Heart right ventricle (tissue), 16 donors: ENCODE results near the gene TSC1. TPM values are rescaled to one million over a fixed set of nuclear protein-coding genes. Genes with fewer than 3 reads are reported as not detected.

Experiments used
- ATAC-seq, 8 donors: fragments of 200-7000 bp; cut with Tn5 transposase; one replicate each; pipeline ENCODE4 v1.9.1; 2020; ENCODE audit warnings: mild to moderate bottlenecking in 8 of 8, moderate library complexity in 8 of 8, moderate number of reproducible peaks in 1 of 8
- DNase-seq, 2 donors: peaks; one replicate each; pipeline ENCODE4 v3.0.0-alpha.2; 2020
- H3K27ac ChIP-seq, 10 donors: fragments of 200-600 bp; sonication (generic) in 2 of 10; one replicate each; pipeline versions ENCODE4 v1.5.0 to v1.8.0; 2020 to 2022; ENCODE audit warnings: mild to moderate bottlenecking in 3 of 10
- H3K27me3 ChIP-seq, 7 donors: fragments of 200-600 bp; one replicate each; pipeline ENCODE4 v1.8.0; 2021 to 2022; ENCODE audit warnings: mild to moderate bottlenecking in 2 of 7
- H3K36me3 ChIP-seq, 9 donors: fragments of 200-600 bp; sonication (generic) in 1 of 9; one replicate each; pipeline versions ENCODE4 v1.5.0 to v1.8.0; 2020 to 2022; ENCODE audit warnings: mild to moderate bottlenecking in 2 of 9
- H3K4me1 ChIP-seq, 9 donors: fragments of 200-600 bp; sonication (generic) in 1 of 9; one replicate each; pipeline versions ENCODE4 v1.5.0 to v1.8.0; 2020 to 2022; ENCODE audit warnings: mild to moderate bottlenecking in 4 of 9
- H3K4me3 ChIP-seq, 10 donors: fragments of 200-600 bp; sonication (generic) in 2 of 10; one replicate each; pipeline versions ENCODE4 v1.5.0 to v1.8.0; 2020 to 2022; ENCODE audit warnings: mild to moderate bottlenecking in 7 of 10, moderate library complexity in 2 of 10
- H3K9me3 ChIP-seq, 11 donors: fragments of 200-600 bp in 10 of 11; sonication (generic) in 2 of 11; one replicate each; pipeline versions ENCODE4 v1.5.0 to v1.8.0; 2013 to 2022; ENCODE audit warnings: mild to moderate bottlenecking in 2 of 11, control low read depth in 1 of 11, moderate library complexity in 1 of 11
- WGBS, 2 donors: extraction: QIAGEN DNeasy Blood & Tissue Kit; methylation state at CpG; one replicate each; pipeline ENCODE4 v1.1.7; 2013; ENCODE audit warnings: inconsistent platforms in 1 of 2; 5-methylcytosine and 5-hydroxymethylcytosine counted together
- intact Hi-C, 10 donors: fragments of 100-400 bp; cut with DNase I; formaldehyde crosslinking; loops; one replicate each; pipeline versions ENCODE4 v1.11.1 to v1.14.2; 2022
- polyA plus RNA-seq, 2 donors: library from polyadenylated mRNA; stranded (reverse); fragments of 200-250 nt; gene quantifications; one replicate each; pipeline ENCODE4 v1.2.3, GENCODE V29; 2013
- total RNA-seq, 10 donors: library from RNA; stranded (reverse); fragmentation: NEBNext Ultra II Directional in 3 of 10; extraction: Animal tissue kit (Norgen Biotek cat#: 25700) in 3 of 10; gene quantifications; one replicate each; pipeline versions ENCODE4 v1.2.1 to v1.2.4, GENCODE V29; 2021 to 2023
- TF ChIP-seq, protein P1 (sequence below), 9 donors: fragments of 200-600 bp; sonication (generic) in 2 of 9; IDR thresholded peaks; one replicate each; pipeline versions ENCODE4 v1.5.0 to v1.8.0; 2021 to 2022; ENCODE audit warnings: antibody characterized with exemption in 9 of 9, mild to moderate bottlenecking in 5 of 9, moderate library complexity in 1 of 9
- donor health status: Arrhythmogenic right ventricular cardiomyopathy.
- donor health status: ischemic (EF 13 %, LVEDD 7.1; RV severe dilation, severe dysfunction).
- donor health status: healthy with polysubstance abuse.
- donor health status: DM: no; HTN: yes; CAD: no.
- donor health status: DM: no; HTN: no; CAD: no.
- donor health status: ischemic (EF 25% LVEDD 6.9; RV normal size, moderate dysfunction).
- donor health status: ischemic (EF 25% LVEDD 5.7; RV mildly dilated, moderate dysfunction).
- donor health status: healthy.
- donor health status: DM: yes; HTN: yes; CAD: no.
- donor health status: Ischemic cardiomyopathy.
- donor health status: ischemic (EF 35%, LVEDD 5.7; RV mildly dilated, moderate dysfunction).
- donor health status: nonischemic (EF 11% LVEDD 7.7; RV severe dilation, severe dysfunction).
- donor health status: DM: yes; HTN: yes; CAD: no.
- donor health status: PGD.
- donor health status: ischemic (EF 29% LVEDD 5.4; RV normal size, mild dysfunction).
- donor health status: nonischemic (EF 23%, LVEDD 6.1; RV moderate dilation, normal function).

Gene TSC1
- total and polyA plus RNA-seq, 12 donors, result 7.7 to 72.9 (median 51.2) TPM

DNA sequence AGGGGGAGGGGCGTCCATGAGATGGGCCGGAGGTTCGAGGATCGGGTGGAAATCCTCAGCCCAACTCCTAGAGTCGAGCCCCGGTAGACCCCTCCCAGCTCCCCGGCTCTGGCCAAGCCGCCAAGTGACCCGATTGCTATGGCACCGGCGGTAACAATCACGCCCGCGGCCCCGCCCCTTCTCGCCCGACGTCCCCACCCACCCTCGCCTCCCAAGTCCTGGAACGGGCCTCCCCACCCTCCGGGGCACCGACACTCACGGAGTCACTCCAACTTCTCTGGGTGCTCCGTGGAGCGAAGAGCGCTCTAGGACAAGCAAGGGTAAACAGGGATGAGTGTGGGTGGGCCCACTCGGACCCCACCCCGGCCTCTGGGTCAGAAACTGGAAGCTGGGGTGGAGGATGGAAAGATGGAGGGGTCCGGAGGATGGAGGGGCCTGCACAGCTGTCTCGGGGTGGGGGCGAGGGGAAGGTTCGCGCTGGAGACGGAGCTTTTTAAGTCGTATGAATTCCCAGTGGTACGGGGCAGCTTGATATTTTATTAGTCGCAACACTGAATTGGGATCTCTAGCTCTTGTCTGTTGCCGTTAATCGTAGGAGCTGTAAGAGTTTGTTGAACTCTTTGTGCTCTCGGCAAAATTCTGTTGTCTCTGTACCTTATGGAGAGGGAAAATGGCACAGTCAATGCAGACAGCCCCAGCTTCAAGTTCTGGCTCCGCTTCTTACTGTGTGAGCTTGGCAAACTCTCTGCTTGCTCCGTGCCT lies 65.5 kb downstream of the TSC1 start, which contains the start of gene SPACA9:
Gene SPACA9, plus strand, starts transcription at position 204 of the 762 bp plus-strand sequence. CDS start 5,050 bp downstream, outside the sequence.
- H3K4me3 ChIP-seq, result peak within 1 kb of the TSS; percentile 75 to 100 (median 92)
- 9 to 11% methylated on average over 42 of the region's 42 CpGs for WGBS, 2 donors
- H3K27me3 ChIP-seq, result no peaks in the 10 kb centered on the region
- DNase-seq (peak; percentile 70 to 78), ATAC-seq (peak; percentile 73 to 90 (median 82))
- peak within 1 kb of the TSS; percentile 24 to 85 (median 76) for H3K27ac ChIP-seq
- peaks cover 2 to 16% (median 7%) of the 10 kb centered on the region in 9 donors for H3K4me1 ChIP-seq
- H3K36me3 ChIP-seq, result peaks cover 0 to 2% (median 0%) of the 10 kb centered on the region in 9 donors
- TF ChIP-seq, protein P1, sequence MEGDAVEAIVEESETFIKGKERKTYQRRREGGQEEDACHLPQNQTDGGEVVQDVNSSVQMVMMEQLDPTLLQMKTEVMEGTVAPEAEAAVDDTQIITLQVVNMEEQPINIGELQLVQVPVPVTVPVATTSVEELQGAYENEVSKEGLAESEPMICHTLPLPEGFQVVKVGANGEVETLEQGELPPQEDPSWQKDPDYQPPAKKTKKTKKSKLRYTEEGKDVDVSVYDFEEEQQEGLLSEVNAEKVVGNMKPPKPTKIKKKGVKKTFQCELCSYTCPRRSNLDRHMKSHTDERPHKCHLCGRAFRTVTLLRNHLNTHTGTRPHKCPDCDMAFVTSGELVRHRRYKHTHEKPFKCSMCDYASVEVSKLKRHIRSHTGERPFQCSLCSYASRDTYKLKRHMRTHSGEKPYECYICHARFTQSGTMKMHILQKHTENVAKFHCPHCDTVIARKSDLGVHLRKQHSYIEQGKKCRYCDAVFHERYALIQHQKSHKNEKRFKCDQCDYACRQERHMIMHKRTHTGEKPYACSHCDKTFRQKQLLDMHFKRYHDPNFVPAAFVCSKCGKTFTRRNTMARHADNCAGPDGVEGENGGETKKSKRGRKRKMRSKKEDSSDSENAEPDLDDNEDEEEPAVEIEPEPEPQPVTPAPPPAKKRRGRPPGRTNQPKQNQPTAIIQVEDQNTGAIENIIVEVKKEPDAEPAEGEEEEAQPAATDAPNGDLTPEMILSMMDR (IDR thresholded peaks at IDR 0.05), result no peak
- intact Hi-C loops, result no loop called here
- no peaks in the 10 kb centered on the region for H3K9me3 ChIP-seq

DNA sequence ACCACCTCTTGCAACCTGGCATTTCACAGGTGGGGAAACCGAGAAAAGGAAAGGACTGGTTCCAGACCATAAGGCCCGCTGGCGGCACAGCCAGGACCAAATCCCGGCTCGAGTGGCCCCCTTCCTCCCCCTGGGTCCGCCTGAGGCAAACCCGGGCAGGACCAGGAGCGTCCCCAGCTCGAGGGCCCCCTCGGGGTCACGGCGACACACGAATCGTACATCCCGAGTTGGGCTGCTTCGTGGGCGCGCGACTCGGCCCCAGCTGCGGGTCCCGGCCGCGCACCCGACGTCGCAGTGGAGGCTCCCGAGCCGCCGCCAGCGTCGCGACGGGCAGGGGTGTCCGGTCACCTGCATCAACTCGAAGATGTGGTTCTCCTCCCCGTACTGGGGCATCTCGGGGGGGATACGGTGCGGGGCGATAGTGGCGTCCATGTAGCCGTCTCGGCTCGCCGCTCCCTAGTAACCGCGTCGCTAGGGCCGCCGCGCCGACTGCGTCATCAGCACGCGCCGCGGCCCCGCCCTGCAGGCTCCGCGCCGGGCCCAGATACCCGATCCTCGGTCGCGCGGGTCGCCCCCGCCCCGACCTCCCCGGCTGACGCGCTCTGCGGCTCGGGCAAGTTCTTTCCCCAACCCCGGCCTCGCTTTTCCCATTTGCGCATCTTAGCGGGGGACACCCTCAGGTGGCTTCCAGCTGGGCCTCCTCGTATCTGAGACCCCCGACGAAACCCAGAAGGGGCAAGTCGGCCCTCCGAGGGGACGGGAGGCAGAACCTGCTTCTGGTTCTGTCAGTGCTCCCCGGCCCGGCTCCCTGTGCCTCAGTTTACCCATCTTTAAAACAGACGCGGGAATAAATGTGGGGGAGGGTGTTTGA lies 66.4 kb downstream of the TSC1 start, which contains the start of gene AK8:
Gene AK8, minus strand, starts transcription at position 461 of the 871 bp plus-strand sequence. Its CDS starts 29 bp downstream, at position 432.
- Histone ChIP-seq H3K27me3 (no peaks in the 10 kb centered on the region), H3K4me1 (peaks cover 2 to 16% (median 7%) of the 10 kb centered on the region in 9 donors), H3K9me3 (no peaks in the 10 kb centered on the region), H3K4me3 (peak within 1 kb of the TSS; percentile 75 to 100 (median 92)), H3K36me3 (no peaks in the 10 kb centered on the region), H3K27ac (peak within 1 kb of the TSS; percentile 24 to 85 (median 76))
- TF ChIP-seq, protein P1 (IDR thresholded peaks at IDR 0.05), result no peak
- 1% methylated on average over 87 to 89 of the region's 89 CpGs for WGBS, 2 donors
- DNase-seq, result peak; percentile 62 to 79
- intact Hi-C loops, result no loop called here
- ATAC-seq, result peak; percentile 86 to 94 (median 92)

DNA sequence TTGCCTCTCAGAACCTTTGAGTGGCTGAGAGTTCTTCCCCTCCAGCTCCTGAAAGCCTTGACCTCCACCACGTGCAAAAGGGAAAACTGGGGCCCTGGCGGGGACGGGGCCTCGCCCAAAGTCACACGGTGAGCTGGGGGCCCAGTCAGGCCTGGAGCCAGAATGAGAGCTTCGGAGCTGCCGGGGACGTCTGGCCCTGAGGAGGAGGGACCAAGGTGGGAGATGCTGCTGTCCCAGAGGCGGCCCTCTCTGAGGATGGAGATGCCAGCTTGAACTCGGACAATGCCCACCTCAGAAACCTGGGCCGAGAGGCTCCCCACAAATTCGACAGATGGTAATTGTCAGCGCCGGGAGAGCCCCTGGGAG lies 67.0 kb downstream of the TSC1 start:
- Histone ChIP-seq H3K4me3 (peak overlapping the region in 9 of 10 donors; percentile 75 to 100 (median 91)), H3K4me1 (peaks cover 2 to 16% (median 7%) of the 10 kb centered on the region in 9 donors), H3K27ac (no peak overlapping the region), H3K36me3 (no peaks in the 10 kb centered on the region), H3K9me3 (no peaks in the 10 kb centered on the region), H3K27me3 (no peaks in the 10 kb centered on the region)
- intact Hi-C loops, result no loop called here
- TF ChIP-seq, protein P1 (IDR thresholded peaks at IDR 0.05), result no peak
- ATAC-seq (no peak), DNase-seq (no peak)
- WGBS, 2 donors, result 38 to 48% methylated on average over 14 of the region's 14 CpGs

DNA sequence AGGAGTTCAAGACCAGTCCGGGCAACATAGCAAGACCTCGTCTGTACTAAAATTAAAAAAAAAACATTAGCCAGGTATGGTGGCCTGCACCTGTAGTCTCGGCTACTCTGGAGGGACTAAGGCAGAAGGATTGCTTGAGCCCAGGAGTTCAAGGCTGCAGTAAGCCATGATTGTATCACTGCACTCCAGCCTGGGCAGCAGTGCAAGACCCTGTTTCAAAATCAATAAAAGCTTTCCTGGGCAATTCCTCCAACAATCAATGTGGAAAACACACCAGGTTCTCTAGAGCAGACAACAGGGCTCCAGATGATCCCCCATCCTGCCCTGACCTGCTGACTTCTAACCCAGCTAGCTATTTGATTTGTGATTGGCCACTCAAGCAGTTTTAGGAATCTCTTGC lies 67.6 kb downstream of the TSC1 start:
- ATAC-seq, result no peak
- H3K4me3 ChIP-seq, result no peak overlapping the region
- H3K27ac ChIP-seq, result no peak overlapping the region
- H3K36me3 ChIP-seq, result no peaks in the 10 kb centered on the region
- WGBS, 2 donors, result 85 to 93% methylated on average over 3 of the region's 3 CpGs
- no peaks in the 10 kb centered on the region for H3K27me3 ChIP-seq
- TF ChIP-seq, protein P1 (IDR thresholded peaks at IDR 0.05), result no peak
- peaks cover 2 to 16% (median 7%) of the 10 kb centered on the region in 9 donors for H3K4me1 ChIP-seq
- no peaks in the 10 kb centered on the region for H3K9me3 ChIP-seq
- no peak for DNase-seq
- intact Hi-C loops, result no loop called here
